SK-N-SH treated with all-trans-retinoic acid at 6 μM for 48 hours (cell line): Measurements from ENCODE around the gene DPP8.

ENCODE experiments used
- ATAC-seq: fragments of 200-7000 bp; cut with Tn5 transposase; 3 replicates; pipeline ENCODE4 v1.9.1; 2020; ENCODE audit warnings: mild to moderate bottlenecking, moderate library complexity
- ARNTL ChIP-seq: fragments of 450-650 bp; formaldehyde crosslinking; IDR thresholded peaks from 2 replicates; pipeline ENCODE4 v1.5.0; 2020; ENCODE audit warnings: low read depth, mild to moderate bottlenecking, moderate library complexity, borderline replicate concordance
- BACH2 ChIP-seq: fragments of 250-450 bp; sonication (Bioruptor Pico); IDR thresholded peaks from 2 replicates; pipeline ENCODE4 v1.9.0; 2021; ENCODE audit warnings: mild to moderate bottlenecking, borderline replicate concordance
- CSDC2 ChIP-seq: fragments of 250-450 bp; sonication (Bioruptor Pico); IDR thresholded peaks from 2 replicates; pipeline ENCODE4 v1.5.0; 2020; ENCODE audit warnings: mild to moderate bottlenecking, moderate library complexity
- ISL1 ChIP-seq: fragments of 250-450 bp; sonication (Bioruptor Pico); IDR thresholded peaks from 2 replicates; pipeline ENCODE4 v2.1.2; 2022; ENCODE audit warnings: mild to moderate bottlenecking, moderate library complexity
- OSR1 ChIP-seq: fragments of 250-450 bp; sonication (Bioruptor Pico); IDR thresholded peaks from 2 replicates; pipeline ENCODE4 v1.8.0; 2022; ENCODE audit warnings: moderate library complexity, mild to moderate bottlenecking, inconsistent platforms
- PATZ1 ChIP-seq: fragments of 250-450 bp; sonication (Bioruptor Pico); IDR thresholded peaks from 2 replicates; pipeline ENCODE4 v1.8.0; 2020; ENCODE audit warnings: mild to moderate bottlenecking, moderate library complexity, borderline replicate concordance
- PPARA ChIP-seq: fragments of 250-450 bp; sonication (Bioruptor Pico); IDR thresholded peaks from 2 replicates; pipeline ENCODE4 v1.5.0; 2020; ENCODE audit warnings: mild to moderate bottlenecking, borderline replicate concordance
- TCF4 ChIP-seq: fragments of 250-450 bp; sonication (Bioruptor Pico); IDR thresholded peaks from 2 replicates; pipeline ENCODE4 v1.8.0; 2021; ENCODE audit warnings: mild to moderate bottlenecking, moderate library complexity, borderline replicate concordance
- TOX ChIP-seq: fragments of 250-450 bp; sonication (Bioruptor Pico); IDR thresholded peaks from 2 replicates; pipeline ENCODE4 v1.8.0; 2021; ENCODE audit warnings: mild to moderate bottlenecking, moderate library complexity, borderline replicate concordance
- ZC3H10 ChIP-seq: fragments of 250-450 bp; sonication (Bioruptor Pico); IDR thresholded peaks from 2 replicates; pipeline ENCODE4 v1.5.1; 2021; ENCODE audit warnings: mild to moderate bottlenecking, moderate library complexity
- ZFP3 ChIP-seq: fragments of 250-450 bp; sonication (Bioruptor Pico); IDR thresholded peaks from 2 replicates; pipeline ENCODE4 v1.5.0; 2020; ENCODE audit warnings: mild to moderate bottlenecking, moderate library complexity
- ZFP30 ChIP-seq: fragments of 450-650 bp; formaldehyde crosslinking; IDR thresholded peaks from 2 replicates; pipeline ENCODE4 v1.5.0; 2022; ENCODE audit warnings: mild to moderate bottlenecking, moderate library complexity
- ZNF565 ChIP-seq: fragments of 450-650 bp; formaldehyde crosslinking; conservative IDR thresholded peaks from 2 replicates; pipeline ENCODE4 v1.5.0; 2020; ENCODE audit warnings: low read depth, mild to moderate bottlenecking, moderate library complexity
- ZNF70 ChIP-seq: fragments of 450-650 bp; formaldehyde crosslinking; IDR thresholded peaks from 2 replicates; pipeline ENCODE4 v1.5.0; 2020; ENCODE audit warnings: mild to moderate bottlenecking, moderate library complexity
- TF ChIP-seq, protein P1 (sequence below): fragments of 250-450 bp; sonication (Bioruptor Pico); IDR thresholded peaks from 2 replicates; pipeline ENCODE4 v1.5.1; 2020; ENCODE audit warnings: low read depth, mild to moderate bottlenecking, moderate library complexity
- TF ChIP-seq, protein P2 (sequence below): fragments of 250-450 bp; sonication (Bioruptor Pico); IDR thresholded peaks from 2 replicates; pipeline ENCODE4 v1.5.0; 2020; ENCODE audit warnings: mild to moderate bottlenecking, moderate library complexity
- TF ChIP-seq, protein P3 (sequence below): fragments of 250-450 bp; sonication (Bioruptor Pico); IDR thresholded peaks from 2 replicates; pipeline ENCODE4 v1.8.0; 2021; ENCODE audit warnings: low read depth, mild to moderate bottlenecking, moderate library complexity, borderline replicate concordance
- TF ChIP-seq, protein P4 (sequence below): fragments of 250-450 bp; sonication (Bioruptor Pico); IDR thresholded peaks from 2 replicates; pipeline ENCODE4 v1.5.1; 2021; ENCODE audit warnings: mild to moderate bottlenecking, moderate library complexity

DPP8 gene

GRCh38 chr15:65396283-65396964, 121.1 kb downstream of the DPP8 start:
- TF ChIP-seq TOX (CRISPR knock-in tag) (no peak), ARNTL (CRISPR knock-in tag) (no peak), BACH2 (CRISPR knock-in tag) (no peak), ZNF565 (CRISPR knock-in tag) (no peak), ZC3H10 (CRISPR knock-in tag) (no peak), ISL1 (CRISPR knock-in tag) (no peak), PPARA (CRISPR knock-in tag) (no peak), OSR1 (CRISPR knock-in tag) (no peak), ZFP3 (no peak), TCF4 (CRISPR knock-in tag) (no peak), PATZ1 (CRISPR knock-in tag) (no peak), CSDC2 (no peak), ZFP30 (CRISPR knock-in tag) (no peak)
- TF ChIP-seq, protein P1, sequence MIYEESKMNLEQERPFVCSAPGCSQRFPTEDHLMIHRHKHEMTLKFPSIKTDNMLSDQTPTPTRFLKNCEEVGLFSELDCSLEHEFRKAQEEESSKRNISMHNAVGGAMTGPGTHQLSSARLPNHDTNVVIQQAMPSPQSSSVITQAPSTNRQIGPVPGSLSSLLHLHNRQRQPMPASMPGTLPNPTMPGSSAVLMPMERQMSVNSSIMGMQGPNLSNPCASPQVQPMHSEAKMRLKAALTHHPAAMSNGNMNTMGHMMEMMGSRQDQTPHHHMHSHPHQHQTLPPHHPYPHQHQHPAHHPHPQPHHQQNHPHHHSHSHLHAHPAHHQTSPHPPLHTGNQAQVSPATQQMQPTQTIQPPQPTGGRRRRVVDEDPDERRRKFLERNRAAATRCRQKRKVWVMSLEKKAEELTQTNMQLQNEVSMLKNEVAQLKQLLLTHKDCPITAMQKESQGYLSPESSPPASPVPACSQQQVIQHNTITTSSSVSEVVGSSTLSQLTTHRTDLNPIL (CRISPR knock-in tag) = no peak
- TF ChIP-seq, protein P2, sequence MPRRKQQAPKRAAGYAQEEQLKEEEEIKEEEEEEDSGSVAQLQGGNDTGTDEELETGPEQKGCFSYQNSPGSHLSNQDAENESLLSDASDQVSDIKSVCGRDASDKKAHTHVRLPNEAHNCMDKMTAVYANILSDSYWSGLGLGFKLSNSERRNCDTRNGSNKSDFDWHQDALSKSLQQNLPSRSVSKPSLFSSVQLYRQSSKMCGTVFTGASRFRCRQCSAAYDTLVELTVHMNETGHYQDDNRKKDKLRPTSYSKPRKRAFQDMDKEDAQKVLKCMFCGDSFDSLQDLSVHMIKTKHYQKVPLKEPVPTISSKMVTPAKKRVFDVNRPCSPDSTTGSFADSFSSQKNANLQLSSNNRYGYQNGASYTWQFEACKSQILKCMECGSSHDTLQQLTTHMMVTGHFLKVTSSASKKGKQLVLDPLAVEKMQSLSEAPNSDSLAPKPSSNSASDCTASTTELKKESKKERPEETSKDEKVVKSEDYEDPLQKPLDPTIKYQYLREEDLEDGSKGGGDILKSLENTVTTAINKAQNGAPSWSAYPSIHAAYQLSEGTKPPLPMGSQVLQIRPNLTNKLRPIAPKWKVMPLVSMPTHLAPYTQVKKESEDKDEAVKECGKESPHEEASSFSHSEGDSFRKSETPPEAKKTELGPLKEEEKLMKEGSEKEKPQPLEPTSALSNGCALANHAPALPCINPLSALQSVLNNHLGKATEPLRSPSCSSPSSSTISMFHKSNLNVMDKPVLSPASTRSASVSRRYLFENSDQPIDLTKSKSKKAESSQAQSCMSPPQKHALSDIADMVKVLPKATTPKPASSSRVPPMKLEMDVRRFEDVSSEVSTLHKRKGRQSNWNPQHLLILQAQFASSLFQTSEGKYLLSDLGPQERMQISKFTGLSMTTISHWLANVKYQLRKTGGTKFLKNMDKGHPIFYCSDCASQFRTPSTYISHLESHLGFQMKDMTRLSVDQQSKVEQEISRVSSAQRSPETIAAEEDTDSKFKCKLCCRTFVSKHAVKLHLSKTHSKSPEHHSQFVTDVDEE (CRISPR knock-in tag) = no peak
- TF ChIP-seq, protein P3, sequence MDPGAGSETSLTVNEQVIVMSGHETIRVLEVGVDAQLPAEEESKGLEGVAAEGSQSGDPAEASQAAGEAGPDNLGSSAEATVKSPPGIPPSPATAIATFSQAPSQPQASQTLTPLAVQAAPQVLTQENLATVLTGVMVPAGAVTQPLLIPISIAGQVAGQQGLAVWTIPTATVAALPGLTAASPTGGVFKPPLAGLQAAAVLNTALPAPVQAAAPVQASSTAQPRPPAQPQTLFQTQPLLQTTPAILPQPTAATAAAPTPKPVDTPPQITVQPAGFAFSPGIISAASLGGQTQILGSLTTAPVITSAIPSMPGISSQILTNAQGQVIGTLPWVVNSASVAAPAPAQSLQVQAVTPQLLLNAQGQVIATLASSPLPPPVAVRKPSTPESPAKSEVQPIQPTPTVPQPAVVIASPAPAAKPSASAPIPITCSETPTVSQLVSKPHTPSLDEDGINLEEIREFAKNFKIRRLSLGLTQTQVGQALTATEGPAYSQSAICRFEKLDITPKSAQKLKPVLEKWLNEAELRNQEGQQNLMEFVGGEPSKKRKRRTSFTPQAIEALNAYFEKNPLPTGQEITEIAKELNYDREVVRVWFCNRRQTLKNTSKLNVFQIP (CRISPR knock-in tag) = no peak
- TF ChIP-seq, protein P4, sequence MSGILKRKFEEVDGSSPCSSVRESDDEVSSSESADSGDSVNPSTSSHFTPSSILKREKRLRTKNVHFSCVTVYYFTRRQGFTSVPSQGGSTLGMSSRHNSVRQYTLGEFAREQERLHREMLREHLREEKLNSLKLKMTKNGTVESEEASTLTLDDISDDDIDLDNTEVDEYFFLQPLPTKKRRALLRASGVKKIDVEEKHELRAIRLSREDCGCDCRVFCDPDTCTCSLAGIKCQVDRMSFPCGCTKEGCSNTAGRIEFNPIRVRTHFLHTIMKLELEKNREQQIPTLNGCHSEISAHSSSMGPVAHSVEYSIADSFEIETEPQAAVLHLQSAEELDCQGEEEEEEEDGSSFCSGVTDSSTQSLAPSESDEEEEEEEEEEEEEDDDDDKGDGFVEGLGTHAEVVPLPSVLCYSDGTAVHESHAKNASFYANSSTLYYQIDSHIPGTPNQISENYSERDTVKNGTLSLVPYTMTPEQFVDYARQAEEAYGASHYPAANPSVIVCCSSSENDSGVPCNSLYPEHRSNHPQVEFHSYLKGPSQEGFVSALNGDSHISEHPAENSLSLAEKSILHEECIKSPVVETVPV (CRISPR knock-in tag) = no peak
- no peak for ATAC-seq

DNA sequence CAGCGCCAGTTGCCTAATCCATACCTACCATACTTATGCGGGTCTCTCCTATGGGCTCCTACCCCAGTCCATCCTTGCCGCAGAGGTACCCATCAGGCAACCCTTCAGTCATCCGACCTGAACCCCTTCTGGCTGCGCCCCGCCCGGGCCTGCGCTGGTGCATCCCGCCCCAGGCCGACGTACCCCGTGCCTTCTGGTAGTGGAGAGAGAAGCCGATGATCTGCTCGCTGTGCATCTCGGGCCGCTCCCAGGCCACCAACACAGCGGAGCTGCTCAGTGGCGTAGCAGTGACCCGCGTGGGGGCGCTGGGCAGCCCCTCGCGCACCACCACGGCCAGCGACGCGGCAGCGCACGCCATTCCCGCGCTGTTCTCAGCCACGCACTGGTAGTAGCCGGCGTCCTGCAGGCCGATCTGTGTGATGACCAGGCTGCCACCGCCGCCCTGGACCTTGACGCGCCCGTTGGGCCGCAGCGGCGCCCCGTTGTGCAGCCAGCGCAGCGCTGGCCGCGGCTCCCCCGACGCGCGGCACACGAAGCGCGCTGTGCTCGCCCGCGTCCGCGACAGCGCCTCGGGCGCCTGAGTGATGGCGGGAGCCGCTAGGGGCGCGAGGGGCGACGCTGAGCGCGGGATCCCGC, 121.8 kb downstream of the DPP8 start:
- TF ChIP-seq ZNF70 (no peak), PATZ1 (CRISPR knock-in tag) (no peak)
- peak; percentile 18; the same call in 1 of the 3 replicates for ATAC-seq
